Loucy (cell line): ENCODE measurements around the gene HOTAIR.

Experiments used
- H2AFZ ChIP-seq: fragments of 200-600 bp; sonication (generic); 2 replicates; pipeline ENCODE4 v1.6.0; 2016; ENCODE audit warnings: antibody characterized with exemption, mild to moderate bottlenecking, low read length, moderate library complexity
- H3F3A ChIP-seq: fragments of 200-600 bp; 2 replicates; pipeline ENCODE4 v1.6.0; 2016; ENCODE audit warnings: antibody characterized with exemption, low read depth, mild to moderate bottlenecking
- H3K27me3 ChIP-seq: fragments of 200-600 bp; sonication (generic); 2 replicates; pipeline ENCODE4 v1.6.1; 2014; ENCODE audit warnings: low read length, mild to moderate bottlenecking; ENCODE audit not compliant: insufficient read depth, poor library complexity, severe bottlenecking
- H3K36me3 ChIP-seq: fragments of 200-600 bp; sonication (generic); 2 replicates; pipeline ENCODE4 v1.6.1; 2016; ENCODE audit warnings: low read length; ENCODE audit not compliant: insufficient read depth
- H3K4me1 ChIP-seq: fragments of 200-600 bp; sonication (generic); 2 replicates; pipeline ENCODE4 v1.5.1; 2014; ENCODE audit warnings: low read length, mild to moderate bottlenecking; ENCODE audit not compliant: insufficient read depth, poor library complexity, severe bottlenecking
- H3K4me2 ChIP-seq: fragments of 200-600 bp; sonication (generic); 2 replicates; pipeline ENCODE4 v1.6.0; 2014; ENCODE audit warnings: antibody characterized with exemption, low read length, low read depth, mild to moderate bottlenecking; ENCODE audit not compliant: poor library complexity, severe bottlenecking
- H3K4me3 ChIP-seq: fragments of 200-600 bp; sonication (generic); 2 replicates; pipeline ENCODE4 v1.5.1; 2014; ENCODE audit warnings: low read length, mild to moderate bottlenecking, mixed read lengths; ENCODE audit not compliant: poor library complexity, severe bottlenecking
- H3K79me2 ChIP-seq: fragments of 200-600 bp; sonication (generic); 2 replicates; pipeline ENCODE4 v1.6.1; 2014; ENCODE audit warnings: low read length; ENCODE audit not compliant: insufficient read depth
- H3K9ac ChIP-seq: fragments of 200-600 bp; sonication (generic); 2 replicates; pipeline ENCODE4 v1.6.0; 2014; ENCODE audit warnings: mild to moderate bottlenecking, low read depth, low read length, moderate library complexity; ENCODE audit not compliant: poor library complexity, severe bottlenecking
- H3K9me2 ChIP-seq: fragments of 200-600 bp; sonication (generic); replicated peaks from 2 replicates; pipeline ENCODE4 v1.6.1; 2016; ENCODE audit warnings: low read depth, low read length, mixed read lengths
- H3K9me3 ChIP-seq: fragments of 200-600 bp; sonication (generic); 2 replicates; pipeline ENCODE4 v1.6.1; 2014; ENCODE audit warnings: mild to moderate bottlenecking, antibody characterized with exemption, low read length, low read depth; ENCODE audit not compliant: insufficient read depth
- H4K20me1 ChIP-seq: fragments of 200-600 bp; sonication (generic); 2 replicates; pipeline ENCODE4 v1.6.0; 2014; ENCODE audit warnings: antibody characterized with exemption, low read length, mild to moderate bottlenecking; ENCODE audit not compliant: insufficient read depth, poor library complexity, severe bottlenecking
- EZH2phosphoT487 ChIP-seq: fragments of 200-600 bp; IDR thresholded peaks from 2 replicates; pipeline ENCODE4 v1.6.1; 2018; ENCODE audit warnings: antibody characterized with exemption, mild to moderate bottlenecking, moderate library complexity, borderline replicate concordance
- TF ChIP-seq, protein P1 (sequence below): fragments of 200-600 bp; sonication (generic); conservative IDR thresholded peaks from 2 replicates; pipeline ENCODE4 v1.5.1; 2014; ENCODE audit warnings: mild to moderate bottlenecking, antibody characterized with exemption, low read length

The HOTAIR gene

GRCh38 chr12:53976172-53976822 lies 1.5 kb upstream of the HOTAIR start:
- TF ChIP-seq, protein P1, sequence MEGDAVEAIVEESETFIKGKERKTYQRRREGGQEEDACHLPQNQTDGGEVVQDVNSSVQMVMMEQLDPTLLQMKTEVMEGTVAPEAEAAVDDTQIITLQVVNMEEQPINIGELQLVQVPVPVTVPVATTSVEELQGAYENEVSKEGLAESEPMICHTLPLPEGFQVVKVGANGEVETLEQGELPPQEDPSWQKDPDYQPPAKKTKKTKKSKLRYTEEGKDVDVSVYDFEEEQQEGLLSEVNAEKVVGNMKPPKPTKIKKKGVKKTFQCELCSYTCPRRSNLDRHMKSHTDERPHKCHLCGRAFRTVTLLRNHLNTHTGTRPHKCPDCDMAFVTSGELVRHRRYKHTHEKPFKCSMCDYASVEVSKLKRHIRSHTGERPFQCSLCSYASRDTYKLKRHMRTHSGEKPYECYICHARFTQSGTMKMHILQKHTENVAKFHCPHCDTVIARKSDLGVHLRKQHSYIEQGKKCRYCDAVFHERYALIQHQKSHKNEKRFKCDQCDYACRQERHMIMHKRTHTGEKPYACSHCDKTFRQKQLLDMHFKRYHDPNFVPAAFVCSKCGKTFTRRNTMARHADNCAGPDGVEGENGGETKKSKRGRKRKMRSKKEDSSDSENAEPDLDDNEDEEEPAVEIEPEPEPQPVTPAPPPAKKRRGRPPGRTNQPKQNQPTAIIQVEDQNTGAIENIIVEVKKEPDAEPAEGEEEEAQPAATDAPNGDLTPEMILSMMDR, result no peak
- TF ChIP-seq EZH2phosphoT487, result no peak
- Histone ChIP-seq H3K36me3 (no peaks in the 10 kb centered on the region), H3F3A (no peaks in the 10 kb centered on the region), H3K79me2 (no peaks in the 10 kb centered on the region), H2AFZ (no peak overlapping the region), H4K20me1 (no peaks in the 10 kb centered on the region), H3K4me2 (no peak overlapping the region), H3K9me3 (no peaks in the 10 kb centered on the region), H3K4me3 (no peak overlapping the region), H3K9me2 (no peaks in the 10 kb centered on the region), H3K27me3 (no peaks in the 10 kb centered on the region), H3K9ac (no peak overlapping the region), H3K4me1 (peaks cover 20% of the 10 kb centered on the region)

DNA sequence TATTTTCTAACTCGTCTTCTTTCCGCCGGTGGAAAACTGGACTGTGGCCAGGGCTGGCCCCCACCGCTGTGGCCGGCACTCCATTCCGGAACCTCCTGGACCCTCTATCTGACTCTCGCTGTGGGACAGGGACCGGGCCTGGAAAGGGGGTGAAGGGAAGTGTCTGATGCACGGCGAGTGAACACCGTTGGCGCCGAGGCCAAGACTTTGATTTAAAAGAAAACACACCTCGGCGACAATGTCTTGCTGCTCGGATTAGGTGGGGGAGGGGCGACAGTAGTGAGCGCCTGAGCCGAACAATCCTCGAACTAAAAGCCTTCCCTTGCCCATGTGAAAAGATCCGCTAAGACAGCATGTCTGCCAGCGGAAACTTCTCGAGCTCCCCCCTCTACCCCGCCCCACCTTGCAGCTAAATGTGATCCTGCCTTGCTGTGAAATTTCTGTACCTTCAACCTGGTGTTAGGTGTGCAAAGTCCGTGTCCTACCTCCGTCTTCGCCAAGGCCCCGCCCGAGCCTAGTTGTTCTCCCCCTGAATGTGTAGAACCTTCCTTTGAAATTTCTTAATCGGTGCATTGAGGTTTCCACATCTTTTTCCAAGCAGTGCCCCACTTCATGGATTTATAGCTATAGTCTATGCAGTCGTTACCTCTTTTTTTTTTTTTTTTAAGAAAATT lies 862 bp upstream of the HOTAIR start:
- no peaks in the 10 kb centered on the region for H4K20me1 ChIP-seq
- no peak overlapping the region for H3K4me2 ChIP-seq
- H3K4me3 ChIP-seq, result no peak overlapping the region
- H3K79me2 ChIP-seq, result no peaks in the 10 kb centered on the region
- H3K9ac ChIP-seq, result no peak overlapping the region
- no peaks in the 10 kb centered on the region for H3K9me2 ChIP-seq
- TF ChIP-seq, protein P1, result no peak
- TF ChIP-seq EZH2phosphoT487, result no peak
- no peaks in the 10 kb centered on the region for H3K9me3 ChIP-seq
- H3F3A ChIP-seq, result no peaks in the 10 kb centered on the region
- H2AFZ ChIP-seq, result no peak overlapping the region
- H3K36me3 ChIP-seq, result no peaks in the 10 kb centered on the region
- H3K4me1 ChIP-seq, result peaks cover 17% of the 10 kb centered on the region
- no peaks in the 10 kb centered on the region for H3K27me3 ChIP-seq

- no peaks in the 10 kb centered on the region for H3K36me3 ChIP-seq
- H2AFZ ChIP-seq, result no peak overlapping the region
- no peaks in the 10 kb centered on the region for H3K9me3 ChIP-seq
- H3K4me3 ChIP-seq, result no peak overlapping the region
- no peak overlapping the region for H3K4me2 ChIP-seq
- no peaks in the 10 kb centered on the region for H3F3A ChIP-seq
- no peaks in the 10 kb centered on the region for H3K9me2 ChIP-seq
- H4K20me1 ChIP-seq, result no peaks in the 10 kb centered on the region
- H3K27me3 ChIP-seq, result no peaks in the 10 kb centered on the region
- no peak overlapping the region for H3K9ac ChIP-seq
- H3K79me2 ChIP-seq, result no peaks in the 10 kb centered on the region
- peaks cover 11% of the 10 kb centered on the region for H3K4me1 ChIP-seq
- TF ChIP-seq EZH2phosphoT487, result no peak
- TF ChIP-seq, protein P1, result no peak
Measured at GRCh38 chr12:53975064-53975471, 314 bp upstream of the HOTAIR start.
